HepG2 (cell line): ENCODE data around the gene IFNLR1. TPM values are rescaled to one million over a fixed set of nuclear protein-coding genes. Genes with fewer than 3 reads are reported as not detected.

Experiments used
- NAIF1 ChIP-seq: sonication (generic); formaldehyde crosslinking; IDR thresholded peaks from 2 replicates; pipeline ENCODE4 v1.5.0; 2020; ENCODE audit warnings: mild to moderate bottlenecking, missing genetic modification reagents, borderline replicate concordance
- RBM39 ChIP-seq: fragments of 200-400 bp; formaldehyde crosslinking; IDR thresholded peaks from one replicate; pipeline ENCODE4 v1.6.1; 2018; ENCODE audit warnings: antibody characterized with exemption, mild to moderate bottlenecking, low read depth, low read length; ENCODE audit not compliant: poor library complexity, severe bottlenecking
- RCOR2 ChIP-seq: IDR thresholded peaks from 2 replicates; pipeline ENCODE4 v1.6.1; 2016; ENCODE audit warnings: missing biosample characterization, missing genetic modification reagents
- TCF12 ChIP-seq, 2 experiments: fragments of 450-650 bp in 1 of 2; sonication (generic) in 1 of 2; formaldehyde crosslinking in 1 of 2; IDR thresholded peaks; 2 replicates each; pipeline versions ENCODE4 v1.6.1 to v1.8.0; 2017 to 2022; ENCODE audit warnings: antibody characterized with exemption in 1 of 2, mild to moderate bottlenecking in 1 of 2, missing genetic modification reagents in 1 of 2, moderate library complexity in 1 of 2
- ZFP62 ChIP-seq: sonication (generic); formaldehyde crosslinking; IDR thresholded peaks from 2 replicates; pipeline ENCODE4 v1.4.0; 2020; ENCODE audit warnings: missing genetic modification reagents
- ZNF841 ChIP-seq: sonication (generic); formaldehyde crosslinking; IDR thresholded peaks from 2 replicates; pipeline ENCODE4 v1.8.1; 2023; ENCODE audit warnings: missing genetic modification reagents, borderline replicate concordance
- polyA plus RNA-seq, 8 experiments: library from polyadenylated mRNA; depleted of rRNA in 3 of 8; stranded (reverse) in 7 of 8; unstranded in 1 of 8; fragments of >200 nt; fragmentation: Illumina TruSeq in 4 of 8; extraction: Trizol in 4 of 8; gene quantifications; 2 replicates each; pipeline versions ENCODE4 v1.2.1 to v1.2.3, GENCODE V29; 2011 to 2016; ENCODE audit warnings: low read depth in 4 of 8, missing spikeins in 1 of 8, mixed read lengths in 1 of 8; ENCODE audit not compliant: insufficient read depth in 1 of 8
- total RNA-seq, 5 experiments: library from RNA; depleted of rRNA; stranded (reverse); fragments of >200 nt; fragmentation: Illumina TruSeq; extraction: Trizol; gene quantifications; 2 replicates each; pipeline ENCODE4 v1.2.3, GENCODE V29; 2016; ENCODE audit warnings: low read depth in 1 of 5
- TF ChIP-seq, protein P1 (sequence below), 2 experiments: fragments of 450-650 bp in 1 of 2; sonication (generic) in 1 of 2; formaldehyde crosslinking in 1 of 2; IDR thresholded peaks; 2 replicates each; pipeline versions ENCODE4 v1.6.1 to v1.8.0; 2016 to 2022; ENCODE audit warnings: antibody characterized with exemption in 1 of 2, mild to moderate bottlenecking in 1 of 2, missing genetic modification reagents in 1 of 2
- TF ChIP-seq, protein P2 (sequence below): IDR thresholded peaks from 2 replicates; pipeline ENCODE4 v1.6.1; 2016; ENCODE audit warnings: mild to moderate bottlenecking, missing biosample characterization, missing genetic modification reagents
- TF ChIP-seq, protein P3 (sequence below): sonication (generic); formaldehyde crosslinking; IDR thresholded peaks from 2 replicates; pipeline ENCODE4 v1.8.1; 2023; ENCODE audit warnings: missing genetic modification reagents, mild to moderate bottlenecking, borderline replicate concordance
- TF ChIP-seq, protein P4 (sequence below): sonication (generic); formaldehyde crosslinking; IDR thresholded peaks from 2 replicates; pipeline ENCODE4 v1.4.0; 2020; ENCODE audit warnings: mild to moderate bottlenecking, missing genetic modification reagents
- TF ChIP-seq, protein P5 (sequence below): sonication (generic); formaldehyde crosslinking; IDR thresholded peaks from 2 replicates; pipeline ENCODE4 v1.5.1; 2020; ENCODE audit warnings: mild to moderate bottlenecking, missing genetic modification reagents, borderline replicate concordance

Gene IFNLR1
- total and polyA plus RNA-seq, 2 of the 13 experiments (the other 11 are each of a cell fraction or from before 2014, with no cell fraction given), result 3.8 to 8.5 TPM

DNA sequence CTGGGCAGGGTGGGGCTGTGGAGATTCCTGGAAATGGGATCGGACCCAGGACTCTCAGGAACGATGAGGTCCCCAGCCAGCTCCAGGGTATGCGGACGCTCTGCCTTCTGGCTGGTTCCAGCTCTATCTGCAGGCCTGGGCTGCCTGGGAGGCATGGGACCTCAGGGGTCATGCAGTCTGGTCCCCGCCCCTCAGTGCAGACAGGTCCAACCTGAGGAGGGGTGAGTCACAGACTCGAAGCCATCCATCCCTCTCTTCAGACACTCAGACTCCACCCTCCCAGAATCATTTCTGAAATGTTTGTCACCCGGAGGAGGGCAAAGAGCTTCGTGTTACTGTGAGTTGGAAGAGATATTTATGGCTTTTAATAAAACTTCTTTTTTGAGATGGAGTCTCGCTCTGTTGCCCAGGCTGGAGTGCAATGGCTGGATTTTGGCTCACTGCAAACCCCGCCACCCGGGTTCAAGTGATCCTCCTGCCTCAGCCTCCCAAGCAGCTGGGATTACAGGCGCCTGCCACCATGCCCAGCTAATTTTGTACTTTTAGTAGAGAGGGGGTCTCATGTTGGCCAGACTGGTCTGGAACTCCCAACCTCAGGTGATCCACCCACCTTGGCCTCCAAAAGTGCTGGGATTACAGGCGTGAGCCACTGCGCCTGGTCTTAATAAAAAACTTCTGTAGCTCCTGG lies 69.2 kb downstream of the IFNLR1 start (continued):
- TF ChIP-seq, protein P1, sequence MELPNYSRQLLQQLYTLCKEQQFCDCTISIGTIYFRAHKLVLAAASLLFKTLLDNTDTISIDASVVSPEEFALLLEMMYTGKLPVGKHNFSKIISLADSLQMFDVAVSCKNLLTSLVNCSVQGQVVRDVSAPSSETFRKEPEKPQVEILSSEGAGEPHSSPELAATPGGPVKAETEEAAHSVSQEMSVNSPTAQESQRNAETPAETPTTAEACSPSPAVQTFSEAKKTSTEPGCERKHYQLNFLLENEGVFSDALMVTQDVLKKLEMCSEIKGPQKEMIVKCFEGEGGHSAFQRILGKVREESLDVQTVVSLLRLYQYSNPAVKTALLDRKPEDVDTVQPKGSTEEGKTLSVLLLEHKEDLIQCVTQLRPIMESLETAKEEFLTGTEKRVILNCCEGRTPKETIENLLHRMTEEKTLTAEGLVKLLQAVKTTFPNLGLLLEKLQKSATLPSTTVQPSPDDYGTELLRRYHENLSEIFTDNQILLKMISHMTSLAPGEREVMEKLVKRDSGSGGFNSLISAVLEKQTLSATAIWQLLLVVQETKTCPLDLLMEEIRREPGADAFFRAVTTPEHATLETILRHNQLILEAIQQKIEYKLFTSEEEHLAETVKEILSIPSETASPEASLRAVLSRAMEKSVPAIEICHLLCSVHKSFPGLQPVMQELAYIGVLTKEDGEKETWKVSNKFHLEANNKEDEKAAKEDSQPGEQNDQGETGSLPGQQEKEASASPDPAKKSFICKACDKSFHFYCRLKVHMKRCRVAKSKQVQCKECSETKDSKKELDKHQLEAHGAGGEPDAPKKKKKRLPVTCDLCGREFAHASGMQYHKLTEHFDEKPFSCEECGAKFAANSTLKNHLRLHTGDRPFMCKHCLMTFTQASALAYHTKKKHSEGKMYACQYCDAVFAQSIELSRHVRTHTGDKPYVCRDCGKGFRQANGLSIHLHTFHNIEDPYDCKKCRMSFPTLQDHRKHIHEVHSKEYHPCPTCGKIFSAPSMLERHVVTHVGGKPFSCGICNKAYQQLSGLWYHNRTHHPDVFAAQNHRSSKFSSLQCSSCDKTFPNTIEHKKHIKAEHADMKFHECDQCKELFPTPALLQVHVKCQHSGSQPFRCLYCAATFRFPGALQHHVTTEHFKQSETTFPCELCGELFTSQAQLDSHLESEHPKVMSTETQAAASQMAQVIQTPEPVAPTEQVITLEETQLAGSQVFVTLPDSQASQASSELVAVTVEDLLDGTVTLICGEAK (IDR thresholded peaks at IDR 0.05), result no peak
- TF ChIP-seq, protein P1 (CRISPR knock-in tag; IDR thresholded peaks at IDR 0.05), result no peak
- TF ChIP-seq RBM39, result no peak
- TF ChIP-seq TCF12 (IDR thresholded peaks at IDR 0.05), result no peak
- no peak for TF ChIP-seq TCF12 (CRISPR knock-in tag; IDR thresholded peaks at IDR 0.05)
- TF ChIP-seq ZNF841 (CRISPR knock-in tag), result no peak
- 0 out of 2 replicates have a peak, but pooled peaks have one; percentile 5 for TF ChIP-seq RCOR2 (CRISPR knock-in tag)
- TF ChIP-seq, protein P2, sequence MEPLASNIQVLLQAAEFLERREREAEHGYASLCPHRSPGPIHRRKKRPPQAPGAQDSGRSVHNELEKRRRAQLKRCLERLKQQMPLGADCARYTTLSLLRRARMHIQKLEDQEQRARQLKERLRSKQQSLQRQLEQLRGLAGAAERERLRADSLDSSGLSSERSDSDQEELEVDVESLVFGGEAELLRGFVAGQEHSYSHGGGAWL (CRISPR knock-in tag), result peak; percentile 62; the same call in 1 of the 2 replicates
- TF ChIP-seq, protein P3, sequence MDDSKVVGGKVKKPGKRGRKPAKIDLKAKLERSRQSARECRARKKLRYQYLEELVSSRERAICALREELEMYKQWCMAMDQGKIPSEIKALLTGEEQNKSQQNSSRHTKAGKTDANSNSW (CRISPR knock-in tag), result no peak
- no peak for TF ChIP-seq ZFP62
- TF ChIP-seq NAIF1 (CRISPR knock-in tag), result no peak
- TF ChIP-seq, protein P4, sequence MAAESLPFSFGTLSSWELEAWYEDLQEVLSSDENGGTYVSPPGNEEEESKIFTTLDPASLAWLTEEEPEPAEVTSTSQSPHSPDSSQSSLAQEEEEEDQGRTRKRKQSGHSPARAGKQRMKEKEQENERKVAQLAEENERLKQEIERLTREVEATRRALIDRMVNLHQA (CRISPR knock-in tag), result no peak
- TF ChIP-seq, protein P5, sequence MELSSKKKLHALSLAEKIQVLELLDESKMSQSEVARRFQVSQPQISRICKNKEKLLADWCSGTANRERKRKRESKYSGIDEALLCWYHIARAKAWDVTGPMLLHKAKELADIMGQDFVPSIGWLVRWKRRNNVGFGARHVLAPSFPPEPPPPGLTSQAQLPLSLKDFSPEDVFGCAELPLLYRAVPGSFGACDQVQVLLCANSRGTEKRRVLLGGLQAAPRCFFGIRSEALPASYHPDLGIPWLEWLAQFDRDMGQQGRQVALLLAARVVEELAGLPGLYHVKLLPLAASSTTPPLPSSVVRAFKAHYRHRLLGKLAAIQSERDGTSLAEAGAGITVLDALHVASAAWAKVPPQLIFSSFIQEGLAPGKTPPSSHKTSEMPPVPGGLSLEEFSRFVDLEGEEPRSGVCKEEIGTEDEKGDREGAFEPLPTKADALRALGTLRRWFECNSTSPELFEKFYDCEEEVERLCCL (CRISPR knock-in tag), result no peak
